GM12878 (cell line): ENCODE data around the gene INTS6L. TPM values are rescaled to one million over a fixed set of nuclear protein-coding genes. Genes with fewer than 3 reads are reported as not detected.

Experiments used
- CBFB ChIP-seq: IDR thresholded peaks from 2 replicates; pipeline ENCODE4 v1.6.1; 2016; ENCODE audit warnings: antibody characterized with exemption, low read depth
- CREB1 ChIP-seq: IDR thresholded peaks from 2 replicates; pipeline ENCODE4 v1.6.1; 2012; ENCODE audit warnings: low read depth, mild to moderate bottlenecking, inconsistent platforms
- EP300 ChIP-seq, 2 experiments: fragments of 150-350 bp in 1 of 2; IDR thresholded peaks; 2 replicates each; pipeline ENCODE4 v1.6.1; 2011 to 2012; ENCODE audit warnings: low read depth in 2 of 2, low read length in 2 of 2, borderline replicate concordance in 1 of 2, improper control_type of control experiment in 1 of 2, inconsistent platforms in 1 of 2; ENCODE audit not compliant: control insufficient read depth in 1 of 2
- ETV6 ChIP-seq, 2 experiments: fragments of 450-650 bp in 1 of 2; IDR thresholded peaks in 1 of 2; conservative IDR thresholded peaks in 1 of 2; 2 replicates each; pipeline ENCODE4 v1.6.1; 2014; ENCODE audit warnings: antibody characterized with exemption in 1 of 2, borderline replicate concordance in 1 of 2, low read depth in 1 of 2, mild to moderate bottlenecking in 1 of 2, moderate library complexity in 1 of 2
- EZH2 ChIP-seq: IDR thresholded peaks from 2 replicates; pipeline ENCODE4 v1.6.1; 2012; ENCODE audit warnings: low read depth, mild to moderate bottlenecking, control low read depth, inconsistent platforms, low read length, borderline replicate concordance; ENCODE audit not compliant: control insufficient read depth
- FOXK2 ChIP-seq: fragments of 450-650 bp; IDR thresholded peaks from 2 replicates; pipeline ENCODE4 v1.6.1; 2017; ENCODE audit warnings: mild to moderate bottlenecking, moderate library complexity
- HCFC1 ChIP-seq: fragments of 150-350 bp; IDR thresholded peaks from 2 replicates; pipeline ENCODE4 v1.6.1; 2014; ENCODE audit warnings: low read length
- JUND ChIP-seq: IDR thresholded peaks from 2 replicates; pipeline ENCODE4 v1.6.1; 2012; ENCODE audit warnings: low read depth, mild to moderate bottlenecking, low read length, improper control_type of control experiment, moderate library complexity
- MYC ChIP-seq: IDR thresholded peaks from 2 replicates; pipeline ENCODE4 v1.6.1; 2011; ENCODE audit warnings: mild to moderate bottlenecking, low read length, moderate library complexity, inconsistent platforms; ENCODE audit not compliant: insufficient read depth, insufficient replicate concordance, insufficient read length, severe bottlenecking
- RB1 ChIP-seq: fragments of 450-650 bp; formaldehyde crosslinking; IDR thresholded peaks from 2 replicates; pipeline ENCODE4 v1.6.1; 2017; ENCODE audit warnings: mild to moderate bottlenecking, borderline replicate concordance
- SIN3A ChIP-seq: IDR thresholded peaks from 2 replicates; pipeline ENCODE4 v1.6.1; 2012; ENCODE audit warnings: low read depth, low read length, improper control_type of control experiment
- STAT1 ChIP-seq: fragments of 450-650 bp; conservative IDR thresholded peaks from 2 replicates; pipeline ENCODE4 v1.6.1; 2014; ENCODE audit warnings: antibody characterized with exemption, mild to moderate bottlenecking
- TCF3 ChIP-seq: IDR thresholded peaks from 2 replicates; pipeline ENCODE4 v1.6.1; 2012; ENCODE audit warnings: low read depth, mild to moderate bottlenecking, low read length, borderline replicate concordance; ENCODE audit not compliant: insufficient read depth
- USF2 ChIP-seq: IDR thresholded peaks from 2 replicates; pipeline ENCODE4 v1.6.1; 2011; ENCODE audit warnings: low read depth, low read length, improper control_type of control experiment, borderline replicate concordance
- ZNF207 ChIP-seq: fragments of 450-650 bp; IDR thresholded peaks from 2 replicates; pipeline ENCODE4 v1.6.1; 2014; ENCODE audit warnings: antibody characterized with exemption, mild to moderate bottlenecking, borderline replicate concordance
- ZNF217 ChIP-seq: fragments of 450-650 bp; IDR thresholded peaks from 2 replicates; pipeline ENCODE4 v1.6.1; 2017; ENCODE audit warnings: antibody characterized with exemption, mild to moderate bottlenecking
- ZNF24 ChIP-seq: fragments of 450-650 bp; IDR thresholded peaks from 2 replicates; pipeline ENCODE4 v1.6.1; 2017; ENCODE audit warnings: antibody characterized with exemption, mild to moderate bottlenecking
- polyA plus RNA-seq, 11 experiments: library from polyadenylated mRNA; depleted of rRNA in 4 of 11; unstranded in 6 of 11; stranded (reverse) in 5 of 11; fragments of >200 nt; fragmentation: Nextera tagmentation in 4 of 11; fragmentation: Illumina TruSeq in 1 of 11; extraction: Ambion mirVana in 4 of 11; extraction: Trizol in 1 of 11; gene quantifications; 1 replicate in 1 of 11; 2 replicates in 10 of 11; pipeline versions ENCODE4 v1.2.1 to v1.2.3, GENCODE V29; 2011 to 2016; ENCODE audit warnings: inconsistent platforms in 2 of 11, missing spikeins in 2 of 11, low read depth in 1 of 11
- total RNA-seq, 4 experiments: library from RNA; depleted of rRNA in 3 of 4; stranded (reverse); fragments of >200 nt in 3 of 4; fragmentation: Illumina TruSeq in 1 of 4; extraction: Trizol in 1 of 4; gene quantifications; 2 replicates each; pipeline versions ENCODE4 v1.2.1 to v1.2.3, GENCODE V29; 2013 to 2021
- TF ChIP-seq, protein P1 (sequence below): IDR thresholded peaks from 2 replicates; pipeline ENCODE4 v1.6.1; 2012; ENCODE audit warnings: improper control_type of control experiment, low read depth, low read length; ENCODE audit not compliant: insufficient replicate concordance
- TF ChIP-seq, protein P2 (sequence below): IDR thresholded peaks from 2 replicates; pipeline ENCODE4 v1.6.1; 2012; ENCODE audit warnings: low read length, inconsistent platforms
- TF ChIP-seq, protein P3 (sequence below): IDR thresholded peaks from 2 replicates; pipeline ENCODE4 v1.6.1; 2012; ENCODE audit warnings: low read depth, low read length, improper control_type of control experiment

The INTS6L gene
- total and polyA plus RNA-seq, 10 of the 15 experiments (the other 5 are each of a cell fraction or from before 2014, with no cell fraction given), result 4.9 to 84.9 (median 15.3) TPM

GRCh38 chrX:135520553-135521404 is at the start of gene INTS6L (continued):
- no peak for TF ChIP-seq MYC
- no peak for TF ChIP-seq ZNF24
- TF ChIP-seq JUND, result no peak
- TF ChIP-seq, protein P1, sequence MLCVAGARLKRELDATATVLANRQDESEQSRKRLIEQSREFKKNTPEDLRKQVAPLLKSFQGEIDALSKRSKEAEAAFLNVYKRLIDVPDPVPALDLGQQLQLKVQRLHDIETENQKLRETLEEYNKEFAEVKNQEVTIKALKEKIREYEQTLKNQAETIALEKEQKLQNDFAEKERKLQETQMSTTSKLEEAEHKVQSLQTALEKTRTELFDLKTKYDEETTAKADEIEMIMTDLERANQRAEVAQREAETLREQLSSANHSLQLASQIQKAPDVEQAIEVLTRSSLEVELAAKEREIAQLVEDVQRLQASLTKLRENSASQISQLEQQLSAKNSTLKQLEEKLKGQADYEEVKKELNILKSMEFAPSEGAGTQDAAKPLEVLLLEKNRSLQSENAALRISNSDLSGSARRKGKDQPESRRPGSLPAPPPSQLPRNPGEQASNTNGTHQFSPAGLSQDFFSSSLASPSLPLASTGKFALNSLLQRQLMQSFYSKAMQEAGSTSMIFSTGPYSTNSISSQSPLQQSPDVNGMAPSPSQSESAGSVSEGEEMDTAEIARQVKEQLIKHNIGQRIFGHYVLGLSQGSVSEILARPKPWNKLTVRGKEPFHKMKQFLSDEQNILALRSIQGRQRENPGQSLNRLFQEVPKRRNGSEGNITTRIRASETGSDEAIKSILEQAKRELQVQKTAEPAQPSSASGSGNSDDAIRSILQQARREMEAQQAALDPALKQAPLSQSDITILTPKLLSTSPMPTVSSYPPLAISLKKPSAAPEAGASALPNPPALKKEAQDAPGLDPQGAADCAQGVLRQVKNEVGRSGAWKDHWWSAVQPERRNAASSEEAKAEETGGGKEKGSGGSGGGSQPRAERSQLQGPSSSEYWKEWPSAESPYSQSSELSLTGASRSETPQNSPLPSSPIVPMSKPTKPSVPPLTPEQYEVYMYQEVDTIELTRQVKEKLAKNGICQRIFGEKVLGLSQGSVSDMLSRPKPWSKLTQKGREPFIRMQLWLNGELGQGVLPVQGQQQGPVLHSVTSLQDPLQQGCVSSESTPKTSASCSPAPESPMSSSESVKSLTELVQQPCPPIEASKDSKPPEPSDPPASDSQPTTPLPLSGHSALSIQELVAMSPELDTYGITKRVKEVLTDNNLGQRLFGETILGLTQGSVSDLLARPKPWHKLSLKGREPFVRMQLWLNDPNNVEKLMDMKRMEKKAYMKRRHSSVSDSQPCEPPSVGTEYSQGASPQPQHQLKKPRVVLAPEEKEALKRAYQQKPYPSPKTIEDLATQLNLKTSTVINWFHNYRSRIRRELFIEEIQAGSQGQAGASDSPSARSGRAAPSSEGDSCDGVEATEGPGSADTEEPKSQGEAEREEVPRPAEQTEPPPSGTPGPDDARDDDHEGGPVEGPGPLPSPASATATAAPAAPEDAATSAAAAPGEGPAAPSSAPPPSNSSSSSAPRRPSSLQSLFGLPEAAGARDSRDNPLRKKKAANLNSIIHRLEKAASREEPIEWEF, result no peak
- no peak for TF ChIP-seq SIN3A
- TF ChIP-seq ZNF217, result no peak
- TF ChIP-seq ZNF207, result no peak
- TF ChIP-seq, protein P2, sequence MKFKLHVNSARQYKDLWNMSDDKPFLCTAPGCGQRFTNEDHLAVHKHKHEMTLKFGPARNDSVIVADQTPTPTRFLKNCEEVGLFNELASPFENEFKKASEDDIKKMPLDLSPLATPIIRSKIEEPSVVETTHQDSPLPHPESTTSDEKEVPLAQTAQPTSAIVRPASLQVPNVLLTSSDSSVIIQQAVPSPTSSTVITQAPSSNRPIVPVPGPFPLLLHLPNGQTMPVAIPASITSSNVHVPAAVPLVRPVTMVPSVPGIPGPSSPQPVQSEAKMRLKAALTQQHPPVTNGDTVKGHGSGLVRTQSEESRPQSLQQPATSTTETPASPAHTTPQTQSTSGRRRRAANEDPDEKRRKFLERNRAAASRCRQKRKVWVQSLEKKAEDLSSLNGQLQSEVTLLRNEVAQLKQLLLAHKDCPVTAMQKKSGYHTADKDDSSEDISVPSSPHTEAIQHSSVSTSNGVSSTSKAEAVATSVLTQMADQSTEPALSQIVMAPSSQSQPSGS, result 0 out of 2 replicates have a peak, but pooled peaks have one; percentile 25
- no peak for TF ChIP-seq HCFC1
- TF ChIP-seq USF2, result peak; percentile 83
- TF ChIP-seq, protein P3, sequence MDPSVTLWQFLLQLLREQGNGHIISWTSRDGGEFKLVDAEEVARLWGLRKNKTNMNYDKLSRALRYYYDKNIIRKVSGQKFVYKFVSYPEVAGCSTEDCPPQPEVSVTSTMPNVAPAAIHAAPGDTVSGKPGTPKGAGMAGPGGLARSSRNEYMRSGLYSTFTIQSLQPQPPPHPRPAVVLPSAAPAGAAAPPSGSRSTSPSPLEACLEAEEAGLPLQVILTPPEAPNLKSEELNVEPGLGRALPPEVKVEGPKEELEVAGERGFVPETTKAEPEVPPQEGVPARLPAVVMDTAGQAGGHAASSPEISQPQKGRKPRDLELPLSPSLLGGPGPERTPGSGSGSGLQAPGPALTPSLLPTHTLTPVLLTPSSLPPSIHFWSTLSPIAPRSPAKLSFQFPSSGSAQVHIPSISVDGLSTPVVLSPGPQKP, result no peak
- TF ChIP-seq TCF3, result peak; percentile 62; the same call in 1 of the 2 replicates
- TF ChIP-seq EZH2, result no peak
- TF ChIP-seq CREB1, result peak; percentile 5; the same call in 1 of the 2 replicates
- 0 out of 2 replicates have a peak, but pooled peaks have one; percentile 53 for TF ChIP-seq STAT1
- no peak for TF ChIP-seq FOXK2
- peak; percentile 87; the same call in 1 of the 2 replicates for TF ChIP-seq CBFB
- no peak for TF ChIP-seq ETV6 (conservative IDR thresholded peaks at IDR 0.05 in 1 of 2, IDR thresholded peaks at IDR 0.05 in 1 of 2; ENCODE audit: borderline replicate concordance in 1 of 2, low read depth in 1 of 2)
- no peak for TF ChIP-seq RB1
- TF ChIP-seq EP300 (IDR thresholded peaks at IDR 0.05; ENCODE audit: borderline replicate concordance in 1 of 2, control insufficient read depth in 1 of 2, low read depth in 2 of 2, low read length in 2 of 2), result no peak
